Sigmoid colon (tissue), 7 donors: ENCODE measurements around the gene FHAD1. TPM values are rescaled to one million over a fixed set of nuclear protein-coding genes. Genes with fewer than 3 reads are reported as not detected.

ENCODE experiments used
- DNase-seq: peaks from one replicate; pipeline ENCODE4 v3.0.0-alpha.2; 2019
- H3K27ac ChIP-seq, 4 donors: fragments of 200-600 bp; sonication (generic); one replicate each; pipeline ENCODE4 v1.5.1; 2016 to 2019; ENCODE audit warnings: mild to moderate bottlenecking in 1 of 4
- H3K27me3 ChIP-seq, 3 donors: fragments of 200-600 bp; sonication (generic); one replicate each; pipeline ENCODE4 v1.5.1; 2019; ENCODE audit warnings: mild to moderate bottlenecking in 1 of 3
- H3K36me3 ChIP-seq, 4 donors: fragments of 200-600 bp; sonication (generic); one replicate each; pipeline ENCODE4 v1.5.1; 2016 to 2019
- H3K4me1 ChIP-seq, 4 donors: fragments of 200-600 bp; sonication (generic); one replicate each; pipeline ENCODE4 v1.5.1; 2017 to 2019
- H3K4me3 ChIP-seq, 4 donors: fragments of 200-600 bp; sonication (generic); one replicate each; pipeline ENCODE4 v1.5.1; 2017 to 2019; ENCODE audit warnings: mild to moderate bottlenecking in 2 of 4, moderate library complexity in 1 of 4
- H3K9me3 ChIP-seq, 4 donors: fragments of 200-600 bp in 3 of 4; sonication (generic) in 3 of 4; one replicate each; pipeline versions ENCODE4 v1.5.1 to v1.6.1; 2013 to 2019
- CTCF ChIP-seq, 4 experiments: fragments of 450-650 bp in 3 of 4; fragments of 200-600 bp in 1 of 4; IDR thresholded peaks; one replicate each; pipeline ENCODE4 v1.5.1; 2016 to 2019; ENCODE audit warnings: antibody characterized with exemption in 4 of 4, mild to moderate bottlenecking in 3 of 4, moderate library complexity in 2 of 4
- EP300 ChIP-seq, 4 donors: sonication (generic); formaldehyde crosslinking; IDR thresholded peaks; one replicate each; pipeline ENCODE4 v1.6.1; 2017; ENCODE audit warnings: antibody characterized with exemption in 4 of 4
- POLR2A ChIP-seq, 2 donors: fragments of 450-650 bp; IDR thresholded peaks; one replicate each; pipeline ENCODE4 v1.6.1; 2016; ENCODE audit warnings: antibody characterized with exemption in 2 of 2, mild to moderate bottlenecking in 2 of 2, moderate library complexity in 2 of 2
- POLR2AphosphoS5 ChIP-seq, 4 donors: sonication (generic); formaldehyde crosslinking; IDR thresholded peaks; one replicate each; pipeline ENCODE4 v1.6.1; 2017; ENCODE audit warnings: antibody characterized with exemption in 4 of 4
- WGBS, 2 donors: extraction: QIAGEN DNeasy Blood & Tissue Kit; methylation state at CpG; one replicate each; pipeline ENCODE4 v1.1.7; 2013; 5-methylcytosine and 5-hydroxymethylcytosine counted together
- intact Hi-C: fragments of 100-400 bp; cut with DNase I; formaldehyde crosslinking; loops from one replicate; pipeline ENCODE4 v1.15.1; 2023
- polyA plus RNA-seq, 3 donors: library from polyadenylated mRNA; stranded (reverse); fragments of 200-250 nt; gene quantifications; one replicate each; pipeline ENCODE4 v1.2.3, GENCODE V29; 2013
- total RNA-seq, 4 donors: library from RNA; depleted of rRNA; stranded (reverse); fragments of >200 nt; gene quantifications; one replicate each; pipeline ENCODE4 v1.1.0, GENCODE V29; 2016
- donor health status: healthy with polysubstance abuse.
- donor health status: Bipolar disorder and iron deficiency.
- donor health status: healthy.

The FHAD1 gene
- total and polyA plus RNA-seq, 7 donors = 0.27 to 1.8 (median 0.92) TPM; not detected in 2

DNA sequence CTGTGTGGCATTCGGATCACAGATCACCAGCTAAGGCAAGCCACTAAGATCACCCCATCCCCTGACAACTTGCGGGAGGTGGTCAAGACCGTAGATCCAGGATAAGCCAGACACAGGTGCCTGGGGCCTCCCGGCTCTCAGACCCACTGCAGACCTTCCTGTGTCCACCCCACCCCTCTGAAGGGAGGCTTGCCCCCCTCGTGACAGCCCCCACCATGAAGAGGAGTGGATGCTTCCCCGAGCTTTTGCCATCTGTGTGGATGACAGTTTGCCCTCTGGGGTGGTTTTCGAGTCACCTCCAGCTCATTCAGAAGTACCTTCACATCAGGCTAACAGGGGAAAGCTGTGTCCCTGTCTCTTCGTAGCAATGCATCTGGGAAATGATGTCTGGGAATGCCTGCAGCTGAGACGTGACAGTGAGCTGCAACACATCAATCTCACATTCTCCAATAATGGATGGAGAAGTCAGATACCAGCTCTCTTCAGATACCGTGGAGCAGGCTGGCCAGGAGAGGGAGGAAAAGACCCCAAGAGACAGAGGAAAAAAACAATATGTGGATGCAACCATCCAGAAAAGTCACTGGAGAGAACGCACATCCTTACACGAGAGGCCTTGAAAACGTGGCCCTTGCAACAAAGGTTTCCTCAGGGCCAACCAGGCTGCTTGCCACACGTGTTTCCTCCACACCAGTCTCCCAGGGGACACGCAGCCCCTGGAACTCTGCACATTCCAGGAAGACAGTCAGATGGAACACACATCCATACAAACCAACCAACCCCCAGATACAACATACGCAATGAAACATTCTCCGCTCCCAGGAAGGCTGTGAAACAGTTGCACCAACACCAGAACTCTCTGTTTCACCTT is 20.4 kb upstream of the FHAD1 start:
- 89 to 91% methylated on average over 17 of the region's 17 CpGs for whole genome bisulfite sequencing, 2 donors
- TF ChIP-seq CTCF (IDR thresholded peaks at IDR 0.05) = no peak
- no peak for TF ChIP-seq EP300 (IDR thresholded peaks at IDR 0.05)
- TF ChIP-seq POLR2AphosphoS5 (IDR thresholded peaks at IDR 0.05) = no peak
- TF ChIP-seq POLR2A (IDR thresholded peaks at IDR 0.05) = no peak
- Histone ChIP-seq H3K9me3 (no peaks in the 10 kb centered on the region), H3K36me3 (no peaks in the 10 kb centered on the region), H3K4me3 (no peak overlapping the region), H3K27ac (no peak overlapping the region), H3K4me1 (no peaks in the 10 kb centered on the region), H3K27me3 (no peaks in the 10 kb centered on the region)
- no peak for DNase-seq
- intact Hi-C loops = no loop called here

- no peaks in the 10 kb centered on the region for H3K4me1 ChIP-seq
- no peaks in the 10 kb centered on the region for H3K9me3 ChIP-seq
- no peak for TF ChIP-seq EP300 (IDR thresholded peaks at IDR 0.05)
- no peak for TF ChIP-seq POLR2AphosphoS5 (IDR thresholded peaks at IDR 0.05)
- TF ChIP-seq POLR2A (IDR thresholded peaks at IDR 0.05) = no peak
- TF ChIP-seq CTCF (IDR thresholded peaks at IDR 0.05) = no peak
- H3K4me3 ChIP-seq = no peak overlapping the region
- DNase-seq = no peak
- no peak overlapping the region for H3K27ac ChIP-seq
- intact Hi-C loops = no loop called here
- H3K36me3 ChIP-seq = no peaks in the 10 kb centered on the region
- no peaks in the 10 kb centered on the region for H3K27me3 ChIP-seq
- 19 to 64% methylated on average over 4 of the region's 4 CpGs for WGBS, 2 donors
Observed at GRCh38 chr1:15229707-15230131, 17.3 kb upstream of the FHAD1 start.

DNA sequence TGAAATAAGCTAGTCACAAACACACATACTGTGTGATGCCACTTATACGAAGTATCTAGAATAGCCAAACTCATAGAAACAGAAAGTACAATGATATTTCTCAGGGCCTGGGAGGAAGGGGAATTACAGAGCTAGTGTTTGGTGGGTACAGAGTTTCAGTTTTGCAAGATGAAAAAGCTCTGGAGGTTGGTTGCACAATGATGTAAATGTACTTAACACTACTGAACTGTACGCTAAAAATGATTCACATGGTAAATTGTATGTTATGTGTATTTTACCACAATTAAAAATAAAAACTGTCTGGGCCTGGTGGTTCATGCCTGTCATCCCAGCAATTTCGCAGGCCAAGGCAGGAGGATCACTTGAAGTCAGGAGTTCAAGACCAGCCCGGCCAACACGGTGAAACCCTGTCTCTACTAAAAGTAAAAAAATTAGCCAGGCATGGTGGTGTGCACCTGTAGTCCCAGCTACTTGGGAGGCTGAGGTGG is 15.3 kb upstream of the FHAD1 start:
- no peak for DNase-seq
- Histone ChIP-seq H3K9me3 (no peaks in the 10 kb centered on the region), H3K4me1 (no peaks in the 10 kb centered on the region), H3K36me3 (no peaks in the 10 kb centered on the region), H3K27me3 (no peaks in the 10 kb centered on the region), H3K27ac (no peak overlapping the region), H3K4me3 (no peak overlapping the region)
- intact Hi-C loops = no loop called here
- 57 to 86% methylated on average over 5 of the region's 5 CpGs for WGBS, 2 donors
- no peak for TF ChIP-seq EP300 (IDR thresholded peaks at IDR 0.05)
- no peak for TF ChIP-seq CTCF (IDR thresholded peaks at IDR 0.05)
- TF ChIP-seq POLR2A (IDR thresholded peaks at IDR 0.05) = no peak
- no peak for TF ChIP-seq POLR2AphosphoS5 (IDR thresholded peaks at IDR 0.05)

- intact Hi-C loops = no loop called here
- H3K9me3 ChIP-seq = no peaks in the 10 kb centered on the region
- H3K4me1 ChIP-seq = no peaks in the 10 kb centered on the region
- TF ChIP-seq EP300 (IDR thresholded peaks at IDR 0.05) = no peak
- TF ChIP-seq POLR2AphosphoS5 (IDR thresholded peaks at IDR 0.05) = no peak
- TF ChIP-seq CTCF (IDR thresholded peaks at IDR 0.05) = no peak
- TF ChIP-seq POLR2A (IDR thresholded peaks at IDR 0.05) = no peak
- H3K36me3 ChIP-seq = no peaks in the 10 kb centered on the region
- H3K27me3 ChIP-seq = no peaks in the 10 kb centered on the region
- DNase-seq = no peak
- H3K4me3 ChIP-seq = no peak overlapping the region
- no peak overlapping the region for H3K27ac ChIP-seq
Observed at GRCh38 chr1:15233689-15234088, 13.3 kb upstream of the FHAD1 start.
